Dermis blood vessel endothelial cell (primary cell): ENCODE results near the gene KRT81. TPM values are rescaled to one million over a fixed set of nuclear protein-coding genes. Genes with fewer than 3 reads are reported as not detected.

Source experiments
- DNase-seq: peaks from one replicate; pipeline ENCODE4 v3.0.0; 2010
- total RNA-seq: library from RNA; depleted of rRNA; stranded (reverse); fragments of >200 nt; gene quantifications from 2 replicates; pipeline ENCODE4 v1.2.3, GENCODE V29; 2014

The KRT81 gene
- total RNA-seq, 1 donor from 2014 or later = not detected

DNA sequence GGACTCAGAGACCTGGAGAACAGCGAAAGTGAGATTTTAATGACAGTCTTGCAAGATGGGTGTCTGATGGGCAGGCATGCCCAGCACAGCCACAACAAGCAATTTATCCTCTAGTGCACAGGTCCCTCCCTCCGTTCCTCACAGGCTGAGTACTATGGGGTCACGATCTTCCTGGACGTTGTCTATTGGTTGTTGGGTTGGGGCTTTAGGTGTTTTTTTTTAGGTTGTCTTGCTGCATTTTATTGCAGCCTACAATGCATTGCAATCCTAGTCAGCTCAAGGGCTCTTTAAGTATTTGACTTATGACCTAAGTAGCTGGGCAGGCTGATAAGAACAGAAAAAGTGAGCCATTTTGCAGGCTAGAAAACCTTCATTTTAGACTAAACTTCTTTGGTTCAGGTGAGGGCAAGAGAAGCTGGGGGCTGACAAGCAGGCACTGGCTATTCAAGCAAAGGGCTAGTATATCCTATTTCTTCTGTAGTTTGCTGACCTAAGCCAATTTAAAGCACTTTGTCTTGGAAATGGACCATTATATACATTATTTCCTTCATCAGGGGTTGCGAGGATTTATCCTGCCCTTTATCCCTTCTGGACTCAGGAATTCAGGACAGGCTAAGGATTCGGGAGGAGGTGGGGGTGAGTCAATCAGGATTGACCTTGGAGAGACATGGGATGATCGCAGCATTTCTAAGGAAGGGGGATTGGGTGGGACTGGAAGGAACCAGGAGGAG is 52.3 kb downstream of the KRT81 start:
- DNase-seq = no peak

DNA sequence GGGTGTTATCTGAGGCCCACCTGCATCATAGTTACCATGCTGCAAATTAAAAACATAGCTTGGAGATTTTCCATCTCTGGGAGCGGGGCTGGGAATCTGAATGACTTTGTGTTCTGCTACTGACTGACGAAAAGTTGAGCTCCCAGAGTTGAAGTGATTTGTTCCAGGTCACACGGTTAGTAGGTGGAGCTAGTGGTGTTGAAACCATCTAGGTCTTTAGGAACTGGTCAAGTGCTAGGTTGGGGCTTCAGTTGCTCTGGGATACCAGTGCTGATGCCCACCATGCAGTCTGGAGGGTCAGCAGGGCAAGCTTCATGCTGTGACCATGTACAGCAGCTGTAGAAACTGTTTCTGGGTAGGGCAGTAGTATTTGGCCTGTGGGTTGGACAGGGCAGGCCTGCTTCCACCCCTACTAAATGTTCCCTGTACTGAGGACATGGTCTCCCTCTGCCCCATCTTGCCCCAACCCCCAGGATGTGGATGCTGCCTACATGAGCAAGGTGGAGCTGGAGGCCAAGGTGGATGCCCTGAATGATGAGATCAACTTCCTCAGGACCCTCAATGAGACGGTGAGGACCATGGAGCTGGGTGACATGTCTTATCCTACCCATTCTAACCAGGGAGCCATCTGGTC is 53.0 kb downstream of the KRT81 start:
- no peak for DNase-seq

DNA sequence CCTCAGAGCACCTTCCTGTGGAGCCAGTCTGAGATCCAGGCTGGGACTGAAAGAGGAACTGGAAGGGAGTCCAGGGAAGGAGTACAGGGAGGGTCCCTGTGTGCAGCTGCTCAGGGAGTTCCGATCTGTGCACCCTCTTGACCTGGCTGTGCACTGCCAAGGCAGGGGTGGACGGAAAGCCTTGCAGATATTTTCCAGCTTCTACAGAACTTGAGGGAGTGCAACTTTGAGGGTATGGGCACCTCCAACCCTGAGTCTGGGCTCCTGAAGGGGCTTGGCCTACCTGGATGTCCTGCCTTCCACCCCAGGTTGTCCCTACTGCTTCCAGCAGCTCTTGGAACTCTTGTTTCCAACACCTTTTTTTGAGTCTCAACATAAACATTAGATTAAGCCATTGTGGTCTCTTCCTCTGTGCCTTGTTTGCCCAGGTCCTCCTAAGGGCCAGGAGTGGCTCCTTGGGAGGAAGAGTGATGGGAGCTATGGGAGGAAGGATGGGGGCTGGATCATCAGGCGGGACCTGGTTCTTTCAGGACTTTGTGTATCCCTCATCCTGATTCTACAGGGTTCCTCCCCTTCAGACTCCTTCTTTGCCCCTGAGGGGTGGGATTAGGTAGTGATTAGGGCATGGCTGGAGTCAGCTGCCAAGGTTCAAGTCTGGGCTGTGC is 54.8 kb downstream of the KRT81 start:
- no peak for DNase-seq

Other genes starting within 250 kb of the KRT81 start
- gene NR4A1, start 240.1 kb downstream of the KRT81 start, total RNA-seq = 0.70 and 3.1 TPM in 2 replicates
- gene ATG101, start 221.6 kb downstream of the KRT81 start, total RNA-seq = 55.1 and 79.6 TPM in 2 replicates
- gene SMIM41, start 211.8 kb downstream of the KRT81 start, total RNA-seq = not detected in 2 replicates
- gene KRT80, start 99.5 kb downstream of the KRT81 start, total RNA-seq = 0.17 and 1.2 TPM in 2 replicates
- 19.2 and 53.6 TPM in 2 replicates for gene KRT7, start 58.3 kb downstream of the KRT81 start, total RNA-seq
- not detected in 2 replicates for gene KRT86, start 16.9 kb downstream of the KRT81 start, total RNA-seq
- not detected in 2 replicates for gene KRT83, start 29.9 kb upstream of the KRT81 start, total RNA-seq
- not detected in 2 replicates for gene KRT85, start 75.9 kb upstream of the KRT81 start, total RNA-seq
- gene KRT84, start 94.1 kb upstream of the KRT81 start, total RNA-seq = not detected in 2 replicates
- not detected in 2 replicates for gene KRT82, start 114.8 kb upstream of the KRT81 start, total RNA-seq
- not detected in 2 replicates for gene KRT75, start 142.8 kb upstream of the KRT81 start, total RNA-seq
- 0.05 and 0.34 TPM in 2 replicates for gene KRT6B, start 160.6 kb upstream of the KRT81 start, total RNA-seq
- not detected in 2 replicates for gene KRT6C, start 182.3 kb upstream of the KRT81 start, total RNA-seq
- 0.47 and 1.9 TPM in 2 replicates for gene KRT6A, start 201.7 kb upstream of the KRT81 start, total RNA-seq
- gene KRT5, start 228.9 kb upstream of the KRT81 start, total RNA-seq = 0.42 and 2.7 TPM in 2 replicates